Measurements from ENCODE around the gene HTR2C. TPM values are rescaled to one million over a fixed set of nuclear protein-coding genes. Genes with fewer than 3 reads are reported as not detected.
"Not testable (repeated sequence)": the region's sequence is repeated elsewhere in the genome, so short reads cannot be mapped to it uniquely, and the experiment has no call there.

Gene HTR2C
- total RNA-seq, 1 experiment from 2014 or later: not detected

DNA sequence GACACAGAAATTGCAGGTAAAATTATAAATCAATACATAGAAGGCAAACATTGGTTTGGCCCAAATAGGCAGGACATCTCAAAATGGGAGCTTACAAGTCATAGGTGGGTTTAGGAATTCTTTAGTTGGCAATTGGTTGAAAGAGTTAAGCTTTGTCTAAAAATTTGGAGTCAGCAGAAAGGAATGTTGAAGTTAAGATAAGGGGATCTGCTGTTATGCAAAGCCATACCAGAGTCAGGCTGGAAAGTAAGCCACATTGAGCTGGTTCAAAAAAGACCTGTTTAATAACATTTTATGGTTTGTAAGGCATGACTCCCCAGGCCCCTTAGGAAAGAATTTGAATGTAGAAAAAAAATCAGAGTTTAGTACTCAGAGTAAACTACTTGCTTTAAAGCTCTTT, 341.0 kb downstream of the HTR2C start:
- in situ Hi-C loops (cut with HindIII; ENCODE audit: low pct_unique_long_range_greater_than_20kb, low sequenced_read_pairs): no loop called here
- no peak for DNase-seq (ENCODE audit: low read depth)

DNA sequence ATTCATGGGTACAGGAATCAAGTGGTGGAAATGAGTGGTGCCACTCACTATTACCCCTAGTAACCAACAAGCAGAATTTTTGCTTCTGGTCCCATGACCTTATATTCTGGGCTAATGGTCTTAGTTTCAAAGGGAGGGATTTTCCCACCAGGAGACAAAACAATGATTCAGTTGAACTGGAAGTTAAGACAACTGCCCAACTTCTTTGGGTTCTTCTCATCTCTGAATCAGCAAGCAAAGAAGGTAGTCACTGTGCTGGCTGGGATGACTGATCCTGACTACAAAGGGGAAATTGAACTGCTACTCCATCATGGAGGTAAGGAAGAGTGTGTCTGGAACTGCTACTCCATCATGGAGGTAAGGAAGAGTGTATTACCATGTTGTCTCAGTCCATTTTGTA, 346.3 kb downstream of the HTR2C start:
- in situ Hi-C loops (cut with HindIII; ENCODE audit: low pct_unique_long_range_greater_than_20kb, low sequenced_read_pairs): no loop called here
- no peak for DNase-seq (ENCODE audit: low read depth)

DNA sequence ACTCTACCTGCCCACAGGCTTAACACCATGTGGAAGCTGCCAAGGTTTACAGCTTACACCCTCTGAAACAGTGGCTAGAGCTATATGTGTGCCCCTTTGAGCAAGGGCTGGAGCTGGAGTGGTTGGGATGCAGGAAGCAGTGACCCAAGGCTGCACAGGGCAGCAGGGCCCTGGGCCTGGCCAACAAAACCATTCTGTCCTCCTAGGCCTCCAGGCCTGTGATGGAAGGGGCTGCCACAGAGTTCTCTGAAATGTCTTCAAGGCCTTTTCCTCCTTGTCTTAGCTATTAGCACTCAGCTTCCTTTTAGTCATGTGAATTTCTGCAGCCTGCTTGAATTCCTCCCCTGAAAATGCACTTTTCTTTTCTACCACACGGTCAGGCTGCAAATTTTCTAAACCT, 348.7 kb downstream of the HTR2C start:
- in situ Hi-C loops (cut with HindIII; ENCODE audit: low pct_unique_long_range_greater_than_20kb, low sequenced_read_pairs): no loop called here
- no peak for DNase-seq (ENCODE audit: low read depth)

DNA sequence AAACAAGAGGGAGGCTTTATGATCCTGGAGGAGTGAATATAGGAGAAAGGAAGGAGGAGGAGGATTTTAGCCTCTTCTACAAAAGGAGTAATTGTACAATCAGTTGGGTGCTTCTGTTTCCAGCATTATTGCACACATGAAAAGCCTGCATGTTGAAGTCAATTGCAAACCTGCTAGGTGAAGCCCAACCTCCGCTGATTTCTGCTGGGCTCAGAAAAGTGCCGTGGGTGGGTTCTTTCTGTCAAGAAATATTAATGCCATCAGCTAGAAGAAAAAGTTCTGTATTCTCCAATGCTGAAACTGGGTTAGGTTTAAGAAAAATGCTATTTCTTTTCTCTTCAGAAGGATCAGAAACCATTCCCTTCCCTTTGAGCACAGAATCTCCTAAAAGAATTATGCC, 349.4 kb downstream of the HTR2C start:
- in situ Hi-C loops (cut with HindIII; ENCODE audit: low pct_unique_long_range_greater_than_20kb, low sequenced_read_pairs): not testable (repeated sequence)

GRCh38 chrX:114937090-114937489, 353.2 kb downstream of the HTR2C start:
- DNase-seq (ENCODE audit: low read depth); in situ Hi-C loops (cut with HindIII; ENCODE audit: low pct_unique_long_range_greater_than_20kb, low sequenced_read_pairs): not testable (repeated sequence)

More for the DNA sequence above, 349.4 kb downstream of the HTR2C start:
- DNase-seq (ENCODE audit: low read depth): not testable (repeated sequence)

GRCh38 chrX:114952696-114953095, 368.8 kb downstream of the HTR2C start:
- DNase-seq (ENCODE audit: low read depth): no peak
- in situ Hi-C loops (cut with HindIII; ENCODE audit: low pct_unique_long_range_greater_than_20kb, low sequenced_read_pairs): no loop called here

Data from Caki2 (cell line).